ENCODE measurements around the gene FFAR4. TPM values are rescaled to one million over a fixed set of nuclear protein-coding genes. Genes with fewer than 3 reads are reported as not detected.

FFAR4 gene
- total and polyA plus RNA-seq, 7 donors, result 0.01 to 0.18 (median 0.08) TPM; not detected in 3

DNA sequence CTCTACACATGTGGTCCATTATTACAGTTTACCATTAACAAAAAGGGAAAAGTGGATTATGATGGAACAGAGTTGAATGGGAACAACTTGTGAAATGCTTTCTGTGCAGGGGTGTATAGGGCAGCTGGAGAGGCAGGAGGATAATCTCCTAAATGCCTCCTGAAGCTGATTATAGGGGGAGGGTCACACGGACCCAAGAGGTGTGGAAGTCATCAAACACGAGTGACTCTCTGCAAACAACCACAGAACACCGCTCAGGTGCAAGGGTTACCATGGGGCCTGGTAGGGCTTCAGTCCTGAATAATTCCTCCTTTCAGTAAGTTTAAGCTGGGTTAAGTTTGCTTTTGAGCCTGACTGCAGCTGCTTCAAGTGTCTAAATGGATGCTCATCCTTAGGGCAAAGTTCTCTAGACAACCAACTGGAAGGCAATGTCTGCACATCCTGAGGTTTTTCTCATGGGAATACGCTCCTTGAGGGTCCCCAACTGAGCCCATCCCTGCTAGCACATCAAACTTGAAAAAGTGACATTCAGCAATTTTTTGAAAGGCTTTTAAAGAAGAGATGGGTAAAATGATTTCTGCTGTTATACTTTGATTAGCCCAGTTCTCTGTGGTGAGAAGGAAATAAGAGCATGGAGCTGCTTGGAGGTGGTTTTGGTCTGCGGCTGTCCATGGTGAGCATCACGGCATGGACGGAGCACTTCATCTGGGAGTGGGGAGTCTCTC lies 47.8 kb downstream of the FFAR4 start:
- H3K27me3 ChIP-seq (ENCODE audit: insufficient read depth in 3 of 3, low read length in 2 of 3), result no peaks in the 10 kb centered on the region
- 73 to 79% (median 78%) methylated on average over 7 of the region's 7 CpGs for WGBS, 3 donors
- intact Hi-C loops (cut with DNase I), result no loop called here
- no peaks in the 10 kb centered on the region for H3K36me3 ChIP-seq (ENCODE audit: insufficient read depth in 1 of 2, low read depth in 1 of 2)
- H3K9me3 ChIP-seq, result no peaks in the 10 kb centered on the region
- no peaks in the 10 kb centered on the region for H3K4me1 ChIP-seq
- DNase-seq (no peak), ATAC-seq (no peak)
- TF ChIP-seq, protein P1, sequence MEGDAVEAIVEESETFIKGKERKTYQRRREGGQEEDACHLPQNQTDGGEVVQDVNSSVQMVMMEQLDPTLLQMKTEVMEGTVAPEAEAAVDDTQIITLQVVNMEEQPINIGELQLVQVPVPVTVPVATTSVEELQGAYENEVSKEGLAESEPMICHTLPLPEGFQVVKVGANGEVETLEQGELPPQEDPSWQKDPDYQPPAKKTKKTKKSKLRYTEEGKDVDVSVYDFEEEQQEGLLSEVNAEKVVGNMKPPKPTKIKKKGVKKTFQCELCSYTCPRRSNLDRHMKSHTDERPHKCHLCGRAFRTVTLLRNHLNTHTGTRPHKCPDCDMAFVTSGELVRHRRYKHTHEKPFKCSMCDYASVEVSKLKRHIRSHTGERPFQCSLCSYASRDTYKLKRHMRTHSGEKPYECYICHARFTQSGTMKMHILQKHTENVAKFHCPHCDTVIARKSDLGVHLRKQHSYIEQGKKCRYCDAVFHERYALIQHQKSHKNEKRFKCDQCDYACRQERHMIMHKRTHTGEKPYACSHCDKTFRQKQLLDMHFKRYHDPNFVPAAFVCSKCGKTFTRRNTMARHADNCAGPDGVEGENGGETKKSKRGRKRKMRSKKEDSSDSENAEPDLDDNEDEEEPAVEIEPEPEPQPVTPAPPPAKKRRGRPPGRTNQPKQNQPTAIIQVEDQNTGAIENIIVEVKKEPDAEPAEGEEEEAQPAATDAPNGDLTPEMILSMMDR (IDR thresholded peaks at IDR 0.05), result no peak
- H3K4me3 ChIP-seq, result no peak overlapping the region
- no peak overlapping the region for H3K27ac ChIP-seq

DNA sequence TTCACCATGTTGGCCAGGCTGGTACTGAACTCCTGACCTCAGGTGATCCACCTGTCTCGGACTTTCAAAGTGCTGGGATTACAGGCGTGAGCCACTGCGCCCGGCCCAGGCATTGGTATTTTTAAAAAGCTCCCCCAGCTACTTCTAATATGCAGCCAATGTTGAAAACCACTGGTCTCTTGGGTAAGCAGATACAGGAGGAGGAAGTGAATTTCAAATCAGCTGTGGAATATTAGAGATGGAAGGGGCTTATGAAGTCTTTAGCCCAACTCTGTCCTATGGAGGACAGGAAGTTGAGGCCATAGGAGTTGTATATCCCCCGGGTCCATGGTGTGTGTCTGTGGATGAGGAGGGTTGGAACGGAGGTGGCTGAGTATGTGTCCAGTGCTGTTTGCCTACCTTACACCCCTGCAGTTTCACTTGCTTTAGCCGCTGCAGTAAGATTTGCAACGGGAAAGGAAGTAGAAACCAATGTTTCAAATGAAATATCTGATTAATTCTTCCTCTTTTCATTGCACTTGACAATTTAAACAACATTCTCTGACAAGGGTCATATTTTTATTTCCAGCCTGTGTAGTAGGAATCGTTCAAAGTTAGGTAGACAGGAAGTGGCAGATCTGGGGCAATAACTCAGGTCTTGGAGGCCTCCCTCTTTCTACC lies 49.2 kb downstream of the FFAR4 start:
- H3K27me3 ChIP-seq (ENCODE audit: insufficient read depth in 3 of 3, low read length in 2 of 3), result no peaks in the 10 kb centered on the region
- no peak overlapping the region for H3K27ac ChIP-seq
- DNase-seq (no peak), ATAC-seq (no peak)
- intact Hi-C loops (cut with DNase I), result no loop called here
- no peaks in the 10 kb centered on the region for H3K9me3 ChIP-seq
- no peak overlapping the region for H3K4me3 ChIP-seq
- WGBS, 3 donors, result 63 to 80% (median 69%) methylated on average over 9 of the region's 9 CpGs
- H3K36me3 ChIP-seq (ENCODE audit: insufficient read depth in 1 of 2, low read depth in 1 of 2), result no peaks in the 10 kb centered on the region
- TF ChIP-seq, protein P1 (IDR thresholded peaks at IDR 0.05), result no peak
- H3K4me1 ChIP-seq, result no peaks in the 10 kb centered on the region

DNA sequence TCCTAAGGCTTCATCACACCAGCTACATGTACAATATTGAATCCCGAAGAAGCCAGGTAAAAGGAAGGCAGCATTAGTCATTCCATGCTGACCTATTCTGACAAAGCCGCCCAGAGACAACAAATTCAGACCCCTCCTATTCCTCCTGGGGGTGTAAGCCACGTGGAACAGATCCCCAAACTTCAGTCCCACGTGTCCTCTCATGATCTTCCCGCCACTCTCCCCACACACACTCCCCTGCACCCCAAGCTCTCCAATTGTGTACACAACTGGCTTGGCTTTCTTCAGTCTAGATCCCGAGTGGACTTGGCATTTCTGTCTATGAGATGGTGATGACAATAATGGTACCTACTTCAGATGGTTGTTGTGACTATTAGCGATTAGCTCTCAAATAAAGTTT lies 54.5 kb downstream of the FFAR4 start:
- WGBS, 3 donors, result 72 to 80% (median 75%) methylated on average over 7 of the region's 7 CpGs
- H3K4me1 ChIP-seq, result no peaks in the 10 kb centered on the region
- H3K4me3 ChIP-seq, result no peak overlapping the region

DNA sequence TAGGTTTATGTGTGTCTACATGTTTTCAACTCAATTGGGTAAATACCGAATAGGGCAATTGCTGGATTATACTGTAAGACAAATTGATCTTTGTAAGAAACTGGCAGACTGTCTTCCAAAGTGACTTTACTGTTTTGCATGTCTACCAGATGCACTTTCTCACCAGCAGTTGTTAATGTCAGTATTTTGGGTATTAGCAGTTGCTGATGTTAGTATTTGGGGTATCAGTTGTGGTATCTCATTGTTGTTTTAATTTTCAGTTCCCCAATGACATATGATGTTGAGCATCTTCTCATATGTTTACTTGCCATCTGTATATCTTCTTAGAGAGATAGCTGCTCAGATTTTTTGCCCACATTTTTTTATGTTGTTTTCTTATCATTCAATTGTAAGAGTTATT lies 56.5 kb downstream of the FFAR4 start:
- TF ChIP-seq, protein P1 (IDR thresholded peaks at IDR 0.05), result no peak
- intact Hi-C loops (cut with DNase I), result no loop called here
- Histone ChIP-seq H3K9me3 (no peaks in the 10 kb centered on the region), H3K27ac (no peak overlapping the region), H3K36me3 (ENCODE audit: insufficient read depth in 1 of 2, low read depth in 1 of 2) (no peaks in the 10 kb centered on the region), H3K27me3 (ENCODE audit: insufficient read depth in 3 of 3, low read length in 2 of 3) (peaks cover 0 to 3% (median 0%) of the 10 kb centered on the region in 3 donors), H3K4me3 (no peak overlapping the region), H3K4me1 (no peaks in the 10 kb centered on the region)
- 82 to 93% (median 83%) methylated on average over 1 of the region's 1 CpG for WGBS, 3 donors
- DNase-seq (no peak), ATAC-seq (no peak)

More for the DNA sequence above, 54.5 kb downstream of the FFAR4 start:
- TF ChIP-seq, protein P1 (IDR thresholded peaks at IDR 0.05), result no peak
- intact Hi-C loops (cut with DNase I), result no loop called here
- H3K36me3 ChIP-seq (ENCODE audit: insufficient read depth in 1 of 2, low read depth in 1 of 2), result no peaks in the 10 kb centered on the region
- DNase-seq, result no peak
- H3K27me3 ChIP-seq (ENCODE audit: insufficient read depth in 3 of 3, low read length in 2 of 3), result peaks cover 0 to 3% (median 0%) of the 10 kb centered on the region in 3 donors
- H3K9me3 ChIP-seq, result no peaks in the 10 kb centered on the region
- no peak overlapping the region for H3K27ac ChIP-seq
- no peak for ATAC-seq

Data from psoas muscle (tissue), 8 donors.